ENCODE measurements around the gene INHBB.
"Not testable (repeated sequence)": the region's sequence is repeated elsewhere in the genome, so short reads cannot be mapped to it uniquely, and the experiment has no call there.

The INHBB gene

GRCh38 chr2:120316528-120317179 is 29.3 kb upstream of the INHBB start:
- no peak for DNase-seq (ENCODE audit: low read depth)

DNA sequence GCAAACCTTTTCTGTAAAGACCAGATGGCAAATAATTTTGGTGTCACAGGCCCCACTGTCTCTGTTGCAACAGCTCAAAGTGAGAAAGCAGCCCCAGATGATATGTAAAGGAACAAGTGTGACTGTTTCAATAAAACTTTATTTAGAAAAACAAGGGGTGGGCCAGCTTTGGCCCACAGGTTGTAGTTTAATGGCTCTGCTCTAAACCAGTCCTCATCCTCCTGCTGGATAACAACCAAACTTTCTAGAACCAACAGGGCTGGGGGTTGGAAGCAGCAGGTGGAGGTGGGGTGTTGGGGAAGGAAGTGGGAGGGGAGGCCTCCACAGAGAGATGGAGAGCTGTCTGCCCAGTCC is 28.8 kb upstream of the INHBB start:
- DNase-seq (ENCODE audit: low read depth) = no peak

- DNase-seq (ENCODE audit: low read depth) = no peak
These were observed 28.0 kb upstream of the INHBB start for GRCh38 chr2:120317916-120318315.

DNA sequence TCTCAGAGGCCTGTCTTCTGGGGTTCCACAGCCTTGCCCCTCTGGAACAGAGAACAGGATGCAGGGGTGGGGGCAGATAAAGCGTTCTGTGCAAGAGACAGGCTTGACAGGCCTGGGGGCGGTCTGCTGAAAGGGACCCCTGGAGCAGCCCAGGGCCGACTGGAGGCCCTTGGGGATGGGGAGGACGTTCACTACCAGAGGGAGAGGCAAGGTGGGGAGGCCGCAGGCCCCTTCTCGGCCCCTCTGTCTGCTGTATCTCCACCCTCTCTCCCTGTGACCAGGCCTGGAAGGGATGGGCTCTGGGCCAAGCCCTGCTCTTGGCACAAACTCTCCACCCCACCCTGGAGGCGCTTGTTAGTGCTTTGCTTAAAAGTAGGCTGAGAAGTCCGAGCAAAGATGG is 27.3 kb upstream of the INHBB start:
- DNase-seq (ENCODE audit: low read depth) = no peak

DNA sequence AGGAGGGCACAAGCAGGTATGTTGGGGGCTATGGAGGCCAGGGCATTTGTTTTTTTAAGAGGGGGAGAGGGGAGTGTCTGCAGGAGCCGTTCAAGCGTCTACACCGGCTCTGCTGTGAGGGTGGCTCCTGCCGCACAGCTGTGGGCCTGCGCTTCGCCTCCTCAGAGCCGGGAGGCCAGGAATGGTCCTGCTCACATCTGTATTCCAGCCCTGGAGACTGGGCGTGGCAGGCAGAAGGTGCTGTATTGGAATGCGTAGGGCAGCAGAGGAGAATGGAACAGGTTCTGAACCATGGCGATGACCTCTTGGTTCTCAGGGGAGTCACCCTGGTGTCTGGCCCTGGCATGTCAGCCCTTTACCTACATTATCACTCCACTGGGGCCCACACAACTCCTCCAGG is 26.8 kb upstream of the INHBB start:
- no peak for DNase-seq (ENCODE audit: low read depth)

- DNase-seq (ENCODE audit: low read depth) = no peak
These were observed 26.1 kb upstream of the INHBB start for GRCh38 chr2:120319686-120320317.

GRCh38 chr2:120320318-120320851 is 25.6 kb upstream of the INHBB start:
- no peak for DNase-seq (ENCODE audit: low read depth)

DNA sequence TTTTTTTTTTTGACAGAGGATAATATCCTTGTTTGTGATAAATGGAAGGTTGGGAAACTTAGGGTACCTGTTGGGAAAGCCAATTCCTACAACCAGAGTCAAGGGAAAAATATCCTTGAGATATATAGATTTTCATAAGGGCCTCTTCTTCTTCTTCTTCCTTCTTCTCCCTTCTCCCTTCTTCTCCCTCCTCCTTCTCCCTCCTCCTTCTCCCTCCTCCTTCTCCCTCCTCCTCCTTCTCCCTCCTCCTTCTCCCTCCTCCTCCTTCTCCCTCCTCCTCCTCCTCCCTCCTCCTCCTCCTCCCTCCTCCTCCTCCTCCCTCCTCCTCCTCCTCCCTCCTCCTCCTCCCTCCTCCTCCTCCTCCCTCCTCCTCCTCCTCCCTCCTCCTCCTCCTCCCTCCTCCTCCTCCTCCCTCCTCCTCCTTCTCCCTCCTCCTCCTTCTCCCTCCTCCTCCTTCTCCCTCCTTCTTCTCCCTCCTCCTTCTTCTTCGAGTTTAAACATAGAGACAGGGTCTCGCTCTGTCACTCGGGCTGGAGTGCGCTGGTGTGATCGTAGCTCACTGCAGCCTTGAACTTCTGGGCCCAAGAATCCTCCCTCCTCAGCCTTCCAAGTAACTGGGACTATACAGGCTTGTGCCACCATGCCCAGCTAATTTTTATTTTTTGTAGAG is 24.9 kb upstream of the INHBB start:
- DNase-seq (ENCODE audit: low read depth) = not testable (repeated sequence)

GRCh38 chr2:120321721-120322284 is 24.1 kb upstream of the INHBB start:
- no peak for DNase-seq (ENCODE audit: low read depth)

DNA sequence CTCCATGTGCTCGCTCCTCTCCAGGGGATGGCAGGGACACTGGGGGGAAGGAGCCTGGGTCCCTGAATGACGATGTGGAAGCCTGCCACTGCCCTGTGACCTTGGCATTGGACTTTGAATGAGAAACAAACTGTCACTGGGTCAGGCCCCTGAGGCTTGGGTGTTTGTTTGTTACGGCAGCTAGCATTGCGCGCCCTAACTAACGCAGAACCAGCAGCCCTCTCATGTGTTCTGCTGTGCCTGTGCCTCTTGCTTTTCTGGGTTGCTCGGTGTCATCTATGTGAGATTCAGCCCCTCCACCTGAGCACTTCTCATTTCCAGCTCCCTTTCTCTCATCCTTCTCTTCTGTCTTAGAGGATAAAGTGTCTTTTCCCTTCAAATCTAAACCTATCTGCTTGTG is 23.6 kb upstream of the INHBB start:
- DNase-seq (ENCODE audit: low read depth) = no peak

DNA sequence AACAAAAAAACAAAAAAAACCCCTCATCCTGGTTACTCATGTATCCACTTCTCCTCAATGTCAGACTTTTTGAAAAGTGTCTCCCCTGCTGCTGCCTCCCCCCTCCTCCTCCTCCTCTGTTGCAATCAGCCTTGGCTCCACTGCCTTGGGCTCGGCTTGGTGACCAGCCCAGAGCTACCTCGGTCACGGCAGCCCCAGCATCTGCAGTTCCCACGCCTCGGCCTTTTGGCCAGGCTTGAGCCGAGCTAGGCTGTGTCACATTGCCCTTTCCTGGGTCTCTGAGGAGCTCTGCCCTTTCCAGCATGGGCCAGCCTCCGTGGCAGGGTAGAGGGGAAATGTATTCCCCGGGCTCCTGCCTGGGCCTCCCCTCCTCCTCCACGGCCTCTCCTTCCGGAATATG is 22.7 kb upstream of the INHBB start:
- DNase-seq (ENCODE audit: low read depth) = no peak

GRCh38 chr2:120323807-120324399 is 22.0 kb upstream of the INHBB start:
- DNase-seq (ENCODE audit: low read depth) = no peak

- DNase-seq (ENCODE audit: low read depth) = no peak
These were observed 21.0 kb upstream of the INHBB start for GRCh38 chr2:120324933-120325332.

DNA sequence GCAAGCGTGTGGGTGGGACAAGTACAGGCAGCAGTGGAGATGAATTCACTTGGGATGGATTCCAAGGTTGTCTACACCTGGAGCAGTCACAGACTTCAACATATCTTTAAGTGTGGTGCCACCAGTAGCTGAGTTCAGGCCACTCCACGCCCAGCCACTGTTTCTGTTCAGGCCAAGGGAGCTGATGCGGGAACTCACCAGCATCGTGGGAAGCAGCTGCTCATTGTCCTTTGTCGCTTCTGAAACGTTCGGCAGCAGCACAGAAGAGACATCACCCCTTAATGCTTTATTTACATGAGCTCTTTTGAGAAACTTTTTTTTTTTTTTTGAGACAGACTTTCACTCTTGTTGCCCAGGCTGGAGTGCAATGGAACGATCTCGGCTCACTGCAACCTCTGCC is 19.9 kb upstream of the INHBB start:
- no peak for DNase-seq (ENCODE audit: low read depth)

GRCh38 chr2:120330946-120331822 is 14.8 kb upstream of the INHBB start:
- DNase-seq (ENCODE audit: low read depth) = no peak

- DNase-seq (ENCODE audit: low read depth) = no peak
These were observed 14.0 kb upstream of the INHBB start for GRCh38 chr2:120331903-120332302.

DNA sequence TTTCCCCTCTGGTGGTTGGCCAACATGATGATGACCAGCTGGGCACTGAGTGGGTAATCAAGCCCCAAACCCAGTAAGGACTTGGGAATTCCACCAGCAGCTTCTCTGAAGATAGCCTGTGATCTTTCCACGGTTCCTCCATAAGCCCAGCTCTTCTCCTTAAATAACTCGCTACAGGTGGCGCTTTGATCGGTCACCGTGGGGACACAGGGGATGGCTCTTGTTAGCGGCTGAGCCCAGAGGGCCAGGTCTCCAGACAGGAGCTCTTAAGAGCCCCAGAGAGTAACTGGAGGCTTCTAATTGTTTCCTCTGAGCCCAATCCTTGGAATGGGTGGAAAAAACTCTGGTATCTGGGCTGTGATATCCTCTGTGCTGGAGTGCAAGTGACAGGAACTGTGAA is 13.6 kb upstream of the INHBB start:
- DNase-seq (ENCODE audit: low read depth) = no peak

- no peak for DNase-seq (ENCODE audit: low read depth)
These were observed 11.9 kb upstream of the INHBB start for GRCh38 chr2:120334068-120334467.

DNA sequence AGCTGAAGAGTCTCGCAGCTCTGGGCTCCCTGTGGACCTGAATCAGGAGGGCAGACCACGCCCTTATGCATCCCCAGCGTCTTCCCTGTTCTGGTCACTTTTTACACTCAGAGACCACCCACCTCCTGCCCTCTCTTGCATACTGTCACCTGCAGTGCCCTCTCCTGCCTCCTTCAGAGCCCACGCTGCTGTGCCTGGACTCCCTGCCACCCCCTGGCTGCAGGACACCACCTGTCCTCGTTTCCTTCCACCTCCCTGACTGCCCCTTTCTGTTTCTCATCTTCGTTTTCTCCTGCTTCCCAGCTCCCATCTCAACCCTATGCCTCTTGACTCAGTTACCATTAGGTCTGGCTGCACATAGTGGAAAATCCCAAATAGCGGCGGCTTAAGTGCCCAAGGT is 9.2 kb upstream of the INHBB start:
- no peak for DNase-seq (ENCODE audit: low read depth)

- DNase-seq (ENCODE audit: low read depth) = no peak
These were observed 7.9 kb upstream of the INHBB start for GRCh38 chr2:120338015-120338414.

- no peak for DNase-seq (ENCODE audit: low read depth)
These were observed 4.0 kb upstream of the INHBB start for GRCh38 chr2:120341977-120342376.

DNA sequence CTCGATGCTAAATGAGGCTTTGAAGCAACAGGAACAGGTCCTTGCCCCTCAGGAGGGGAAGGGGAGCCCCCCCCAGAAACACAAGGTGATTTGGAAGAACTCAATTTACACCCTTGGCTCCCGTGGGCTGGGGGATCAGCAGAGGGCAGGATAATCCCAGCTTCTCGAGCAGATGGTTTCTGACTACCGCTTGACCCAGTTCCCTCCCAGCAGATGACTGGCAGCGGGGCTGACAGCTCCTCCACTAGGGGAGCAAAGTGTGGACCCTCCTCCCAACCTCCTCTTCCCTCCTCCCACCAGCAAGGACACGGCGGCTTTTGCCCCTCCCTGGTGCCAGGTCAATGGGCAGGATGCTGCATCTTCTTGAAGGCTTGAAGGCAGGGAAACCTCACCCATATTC is 3.5 kb upstream of the INHBB start:
- DNase-seq (ENCODE audit: low read depth) = no peak

Measured in ELR (cell line).